ENCODE data around the gene PLEKHG5.

Gene PLEKHG5

DNA sequence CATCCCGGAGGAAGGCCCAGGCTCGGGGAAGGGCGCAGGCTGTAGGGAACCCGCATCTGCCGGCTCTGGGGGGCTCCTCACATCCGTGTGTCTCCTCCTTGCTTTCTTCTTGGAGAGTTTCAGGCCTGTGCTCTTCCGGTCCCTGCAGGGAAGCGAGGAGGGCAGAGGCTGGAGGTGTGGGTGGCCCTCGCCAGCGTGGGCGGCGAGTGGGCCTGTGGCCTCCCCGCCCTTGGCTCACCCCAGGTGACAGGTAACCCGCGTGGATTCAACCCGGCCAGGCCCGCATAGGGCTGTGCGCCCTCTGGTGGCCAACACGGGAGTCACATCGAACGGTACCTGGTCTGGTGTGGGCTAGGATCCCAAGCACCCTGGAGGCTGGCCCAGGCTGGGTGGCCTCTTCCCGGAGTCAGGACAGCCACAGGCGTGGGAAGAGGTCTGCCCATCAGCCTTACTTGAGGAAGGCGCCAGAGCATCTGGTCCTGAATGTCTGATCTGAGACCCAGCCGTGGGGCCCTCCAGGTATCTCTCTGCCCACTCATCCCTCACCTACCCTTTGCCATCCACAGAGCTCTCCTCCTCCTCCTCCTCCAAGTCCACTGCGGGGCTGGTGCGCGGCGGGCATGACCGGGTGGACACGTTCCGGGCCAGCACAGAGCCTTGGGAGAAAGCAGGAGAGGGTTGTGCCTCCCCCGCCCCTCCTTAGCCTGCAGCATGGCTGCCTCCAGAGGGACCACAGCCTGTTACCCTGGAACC lies 15.9 kb downstream of the PLEKHG5 start:
- DNase-seq = no peak

DNA sequence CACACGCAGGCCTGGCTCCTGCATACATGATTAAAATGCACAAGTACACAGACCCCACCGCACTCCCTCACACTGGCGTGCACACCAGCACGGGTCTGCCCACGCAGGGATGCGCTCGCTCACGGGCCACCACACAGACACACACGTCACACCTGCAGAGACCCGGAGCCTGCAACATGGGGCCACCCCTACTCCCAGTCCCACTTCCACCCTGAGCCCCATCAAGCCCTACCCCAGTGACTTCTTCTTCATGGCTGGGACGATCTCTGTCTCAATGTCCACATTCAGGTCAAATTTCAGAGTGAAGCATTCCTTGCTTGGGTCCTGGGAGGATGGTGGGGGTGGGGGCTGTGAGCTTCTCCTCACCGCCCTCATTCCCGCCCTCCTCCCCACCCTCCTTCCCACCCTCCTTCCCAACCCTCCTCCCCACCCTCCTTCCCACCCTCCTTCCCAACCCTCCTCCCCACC lies 16.6 kb downstream of the PLEKHG5 start:
- DNase-seq = no peak

DNA sequence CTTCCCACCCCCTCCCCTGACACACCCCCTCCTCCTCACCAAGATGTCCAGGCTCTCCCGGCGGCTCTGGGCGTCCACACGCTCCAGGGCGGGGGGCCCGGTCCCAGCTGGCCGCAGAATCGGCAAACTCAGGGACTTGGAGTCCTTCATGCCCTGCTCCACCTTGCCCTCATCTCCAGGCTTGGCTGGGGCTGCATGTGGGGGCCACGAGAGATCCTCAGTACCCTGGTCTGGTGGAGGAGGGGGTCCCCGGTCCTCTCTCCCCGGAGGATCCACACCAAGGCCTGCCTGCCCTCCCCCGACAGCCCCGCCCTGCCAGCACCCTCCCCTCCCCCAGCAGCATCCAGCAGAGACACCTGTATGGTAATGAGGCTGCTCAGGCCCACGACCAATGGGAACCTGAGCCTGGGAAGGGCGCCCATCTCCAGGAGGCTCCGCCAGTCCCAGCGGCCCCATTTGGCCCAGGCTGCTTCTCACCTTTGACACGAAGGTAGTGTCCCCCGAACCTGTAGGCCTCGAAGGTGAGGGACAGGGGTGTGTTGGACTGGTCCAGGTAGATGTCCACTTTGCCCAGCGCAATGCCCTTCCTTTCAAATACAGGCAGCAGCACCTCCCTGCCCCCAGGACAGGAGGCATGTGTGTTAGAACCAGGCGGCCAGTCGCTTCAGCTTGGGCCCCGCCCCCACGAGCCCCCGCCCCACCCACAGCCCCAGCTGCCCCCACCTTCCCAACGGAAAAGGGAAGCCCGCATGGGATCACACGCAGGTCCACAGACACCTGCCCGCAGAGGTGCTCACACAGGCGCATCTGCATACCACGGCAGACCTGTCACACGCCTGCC lies 17.3 kb downstream of the PLEKHG5 start:
- no peak for DNase-seq

DNA sequence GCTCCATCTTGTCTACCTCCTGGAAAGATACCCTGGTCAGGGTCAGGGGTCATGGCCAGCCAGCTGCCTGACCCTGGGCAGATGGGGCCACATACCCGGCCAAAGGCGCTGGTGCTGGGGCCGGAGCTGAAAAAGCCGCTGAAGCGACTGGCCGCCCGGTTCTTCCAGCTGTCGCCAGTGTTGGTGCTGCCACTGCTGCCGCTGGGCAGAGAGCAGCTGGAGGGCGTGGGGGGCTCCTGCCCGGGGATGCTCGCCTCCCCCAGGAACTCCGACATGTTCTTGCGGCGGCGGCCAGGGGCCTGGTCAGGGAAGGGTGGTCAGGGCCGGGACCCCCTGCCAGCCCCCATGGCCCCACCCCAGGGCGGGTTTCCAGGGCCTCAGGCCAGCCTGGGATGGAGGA lies 18.3 kb downstream of the PLEKHG5 start:
- DNase-seq = no peak

DNA sequence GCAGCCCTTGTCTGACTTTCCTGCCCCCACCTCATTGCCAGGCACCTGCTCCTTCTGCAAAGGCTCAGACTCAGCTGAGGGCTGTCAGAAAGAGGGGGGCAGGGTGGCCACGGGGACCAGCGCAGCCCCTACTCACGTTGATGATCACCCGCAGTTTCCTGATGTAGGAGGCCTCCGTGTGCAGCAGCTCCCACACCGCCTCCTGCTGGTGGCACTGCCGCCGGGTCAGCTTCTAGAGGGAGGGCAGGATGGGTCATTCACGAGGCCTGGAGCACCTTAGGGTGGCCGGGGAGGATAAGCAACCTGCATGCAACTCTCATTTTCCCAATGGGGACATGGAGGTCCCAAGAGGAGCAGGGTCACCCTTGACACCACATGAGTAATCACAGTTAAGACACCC lies 19.1 kb downstream of the PLEKHG5 start:
- no peak for DNase-seq

DNA sequence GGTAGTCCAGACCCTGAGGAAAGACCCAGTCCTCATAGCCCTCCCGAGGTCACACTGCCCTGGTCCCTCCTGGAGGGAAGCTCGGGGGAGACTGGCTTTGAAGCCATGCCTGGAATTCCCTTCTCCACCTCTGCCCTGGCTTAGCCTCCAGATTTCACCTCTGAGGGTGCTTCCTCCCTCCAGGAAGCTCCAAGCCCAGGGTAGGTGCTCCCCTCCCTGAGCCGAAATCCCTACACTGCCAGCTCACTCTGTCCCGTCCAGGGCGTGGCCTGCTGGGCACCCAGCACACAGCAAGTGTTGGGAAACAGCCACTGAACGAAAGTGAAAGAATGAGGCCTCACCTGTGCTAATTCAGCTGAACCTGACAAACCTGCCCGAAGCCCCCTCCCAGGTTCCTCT lies 19.5 kb downstream of the PLEKHG5 start:
- no peak for DNase-seq

DNA sequence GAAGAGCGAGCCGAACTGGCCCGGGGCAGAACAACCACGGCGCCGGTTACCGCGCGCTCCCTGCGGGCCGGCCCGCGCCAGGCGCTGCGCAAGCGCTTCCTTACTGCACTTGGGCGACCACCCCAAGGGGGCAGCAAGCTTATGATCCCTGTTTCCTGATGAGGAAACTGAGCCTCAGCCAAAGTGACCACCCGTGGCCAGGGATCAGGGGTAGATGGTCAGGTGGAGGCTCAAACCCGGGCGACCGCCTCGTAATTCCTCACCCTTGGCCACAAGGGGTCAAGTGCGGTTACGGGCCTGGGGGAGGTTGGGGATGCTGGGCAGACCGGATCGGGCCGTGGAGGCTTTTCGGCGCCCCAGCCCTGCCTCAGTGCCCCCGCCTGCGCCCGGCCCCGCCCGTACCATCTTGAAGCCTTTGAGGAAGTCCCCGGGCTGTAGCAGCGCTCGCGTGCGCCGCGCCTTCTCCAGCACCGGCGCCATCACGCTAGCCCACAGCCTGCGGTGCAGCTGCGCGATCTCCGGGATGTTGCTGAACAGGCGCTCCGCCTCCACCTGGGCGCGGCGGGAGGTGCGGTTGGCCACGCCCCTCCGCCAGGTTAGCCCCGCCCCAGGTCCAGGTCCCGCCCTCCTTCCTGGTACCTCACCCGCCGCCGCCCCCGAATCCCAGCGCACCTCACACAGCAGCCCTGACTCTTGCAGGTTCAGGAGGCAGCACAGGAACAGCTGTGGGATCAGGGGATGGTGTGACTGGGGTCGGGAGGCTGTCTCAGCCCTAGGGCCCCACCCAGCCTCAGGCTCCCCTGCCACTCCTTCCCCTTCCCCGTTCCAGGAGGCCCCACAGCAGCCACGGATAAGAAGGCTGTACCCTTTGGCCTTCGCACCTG lies 20.1 kb downstream of the PLEKHG5 start:
- DNase-seq = no peak

DNA sequence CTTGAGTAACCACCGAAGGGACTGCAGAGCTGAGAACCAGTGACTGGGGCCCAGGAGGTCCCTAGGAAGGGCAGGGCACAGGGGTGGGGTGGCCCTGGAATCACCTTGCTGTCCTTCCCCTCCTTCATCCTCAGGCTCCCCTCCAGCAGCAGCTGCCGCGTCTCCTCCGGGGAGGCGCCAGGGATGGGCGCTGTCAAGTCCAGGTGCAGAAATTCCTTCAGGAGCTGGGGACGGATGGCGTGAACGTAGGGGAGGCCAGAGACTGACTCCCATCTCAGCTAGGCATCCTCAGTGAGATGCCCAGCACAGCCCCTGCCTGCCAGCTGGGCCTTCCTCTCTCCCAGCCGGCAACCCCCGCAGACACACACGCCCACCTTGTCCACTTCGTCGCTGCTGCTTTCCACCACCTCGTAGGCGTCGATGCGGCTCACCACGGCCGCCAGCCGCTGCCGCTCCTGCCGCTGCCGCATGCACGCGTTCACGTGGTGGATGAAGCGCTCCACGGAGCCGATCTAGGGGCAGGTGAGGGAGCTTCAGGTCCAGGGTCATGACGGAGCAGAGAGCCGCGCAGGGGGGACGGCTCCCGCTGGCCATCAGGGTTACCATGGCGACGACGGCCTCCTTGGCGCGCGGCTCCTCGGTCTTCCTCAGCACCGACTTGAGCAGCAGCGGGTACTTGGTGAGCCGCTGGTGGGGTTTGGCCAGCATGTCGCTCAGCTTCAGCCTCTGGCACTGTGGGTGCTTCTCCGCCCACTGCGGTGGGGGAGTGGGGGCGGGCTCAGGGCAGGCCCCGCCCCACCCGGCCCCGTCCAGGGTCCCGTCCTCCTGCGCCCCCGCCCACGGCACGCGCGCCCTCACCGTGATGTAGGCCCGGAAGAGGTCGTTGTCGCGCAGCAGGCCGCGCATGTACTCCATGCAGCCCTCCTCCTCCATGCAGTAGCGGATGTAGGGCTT lies 21.1 kb downstream of the PLEKHG5 start:
- no peak for DNase-seq

DNA sequence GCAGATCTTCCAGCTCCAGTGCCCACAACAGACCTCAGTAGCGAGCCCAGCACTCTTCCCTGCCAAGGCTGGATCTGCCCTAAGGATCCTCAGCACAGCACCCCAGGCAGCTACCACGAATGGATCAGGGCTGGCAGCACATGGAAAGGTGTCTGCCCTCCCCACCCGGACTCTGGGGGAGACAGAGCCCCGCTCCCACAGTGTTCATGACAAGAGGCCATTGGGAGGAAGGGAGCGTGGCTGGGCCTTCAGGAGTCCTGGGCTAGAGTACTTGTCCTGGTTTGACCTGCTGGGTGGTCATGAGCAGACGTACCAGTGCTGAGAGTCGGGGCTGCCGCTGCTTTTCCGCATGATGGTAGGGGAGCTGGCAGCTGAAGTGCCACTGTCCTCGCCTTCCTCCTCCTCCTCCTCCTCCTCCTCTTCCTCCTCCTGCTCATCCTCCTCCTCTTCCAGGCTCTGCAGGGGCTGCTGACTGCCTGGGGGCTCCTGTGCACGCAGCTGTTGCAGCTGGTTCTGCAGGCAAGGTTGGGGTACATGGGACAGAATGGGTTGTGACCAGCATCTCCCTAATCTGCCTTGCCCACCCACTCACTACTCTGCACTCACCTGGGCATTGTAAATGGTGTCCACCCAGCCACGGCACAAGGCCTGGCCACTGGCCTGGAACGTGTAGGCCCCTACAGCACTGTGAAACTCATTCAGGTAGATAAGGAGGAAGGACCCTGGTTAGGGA lies 22.6 kb downstream of the PLEKHG5 start:
- no peak for DNase-seq

DNA sequence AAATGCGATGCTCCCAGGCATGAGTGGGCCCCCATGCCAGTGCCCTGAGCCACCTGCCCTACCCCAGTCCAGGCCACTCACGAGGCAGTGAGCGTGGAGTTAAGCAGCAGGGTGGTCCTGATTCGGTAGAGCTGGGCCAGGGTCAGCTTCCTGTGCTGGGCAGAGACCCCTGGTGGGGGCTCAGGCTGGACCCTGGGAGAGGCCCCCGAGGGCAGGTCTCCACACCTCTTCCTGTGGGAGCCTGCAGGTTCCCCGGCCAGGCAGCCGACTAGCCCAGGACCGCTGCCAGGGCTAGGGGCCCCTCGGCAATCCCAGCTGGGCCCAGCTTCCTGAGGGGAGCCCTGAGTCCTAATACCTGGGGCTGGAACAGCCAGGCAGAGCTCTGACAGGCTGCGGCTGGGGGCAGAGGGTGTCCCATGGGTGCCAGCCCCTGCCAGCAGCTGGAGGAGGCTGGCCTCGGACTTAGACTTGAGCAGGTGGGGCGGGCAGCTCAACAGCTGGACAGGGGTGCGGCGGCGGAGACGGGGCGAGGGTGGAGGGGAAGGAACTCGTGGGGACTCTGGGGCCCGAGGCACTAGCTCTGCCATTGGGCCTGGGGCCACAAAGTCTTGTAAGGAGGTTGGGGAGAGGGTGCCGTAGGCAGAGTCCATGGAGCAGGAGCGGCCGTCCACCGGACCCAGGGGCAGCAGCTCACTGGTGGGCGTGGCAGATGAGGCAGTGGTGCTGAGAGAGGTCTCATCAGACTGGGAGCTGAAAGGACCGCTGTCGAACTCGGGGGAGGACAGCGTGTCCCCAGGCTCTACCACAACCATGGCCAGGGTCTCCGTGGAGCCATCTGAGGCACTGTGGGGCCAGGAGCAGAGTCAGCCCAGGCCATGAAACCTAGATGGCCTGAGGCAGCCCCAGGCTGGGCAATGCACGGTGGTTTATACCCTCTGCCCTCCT lies 23.5 kb downstream of the PLEKHG5 start:
- no peak for DNase-seq

DNA sequence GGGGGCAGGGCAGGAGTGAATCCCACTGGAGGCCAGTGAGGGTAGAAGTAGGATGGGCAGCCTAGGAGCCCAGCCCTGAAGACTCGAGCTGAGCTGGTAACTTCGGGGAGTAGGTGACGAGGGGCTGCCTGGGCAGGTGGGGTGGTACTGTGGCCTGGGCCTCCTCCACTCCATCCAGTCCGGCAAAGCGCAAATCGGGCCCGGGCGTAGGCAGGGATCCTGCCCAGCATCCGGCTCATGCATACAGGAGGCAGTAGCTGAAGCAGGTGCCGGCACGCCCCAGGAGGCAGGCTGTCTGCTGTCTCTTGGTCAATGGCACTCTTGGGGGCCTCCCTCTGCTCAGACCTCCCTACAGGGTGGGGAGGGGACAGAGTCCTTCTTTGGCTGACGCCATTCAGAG lies 24.2 kb downstream of the PLEKHG5 start:
- no peak for DNase-seq

DNA sequence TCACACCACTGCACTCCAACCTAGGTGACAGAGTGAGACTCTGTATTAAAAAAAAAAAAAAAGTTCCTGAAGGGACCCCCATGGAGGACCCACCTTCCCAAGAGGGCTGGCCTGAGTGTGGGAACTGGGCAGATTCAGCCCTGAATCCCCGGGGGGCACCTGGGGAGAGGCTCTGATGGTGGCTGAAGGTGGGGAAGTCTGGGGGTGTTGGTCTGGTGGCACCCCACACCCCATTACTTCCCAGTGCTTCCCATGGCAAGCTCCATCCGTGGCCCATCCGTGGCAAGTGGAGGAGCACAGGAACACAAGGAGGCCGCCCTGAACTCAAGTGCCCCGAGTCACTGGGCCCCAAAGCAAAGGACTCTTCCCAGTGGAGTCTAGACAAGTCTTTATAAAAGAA lies 24.7 kb downstream of the PLEKHG5 start:
- DNase-seq = no peak

DNA sequence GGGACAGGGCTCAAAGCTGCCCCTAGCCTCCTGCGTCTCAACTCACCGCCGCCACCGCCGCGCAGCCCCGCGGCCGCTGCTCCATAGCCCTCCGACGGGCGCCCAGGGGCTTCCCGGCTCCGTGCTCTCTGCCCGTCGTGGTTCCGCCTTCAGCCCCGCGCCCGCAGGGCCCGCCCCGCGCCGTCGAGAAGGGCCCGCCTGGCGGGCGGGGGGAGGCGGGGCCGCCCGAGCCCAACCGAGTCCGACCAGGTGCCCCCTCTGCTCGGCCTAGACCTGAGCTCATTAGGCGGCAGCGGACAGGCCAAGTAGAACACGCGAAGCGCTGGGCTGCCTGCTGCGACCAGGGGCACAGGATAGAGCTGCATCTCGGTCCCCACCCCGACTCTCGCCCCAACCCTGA lies 25.4 kb downstream of the PLEKHG5 start, which contains the start of gene TNFRSF25:
TSS of gene TNFRSF25 (minus strand) at position 151 of the 400 bp plus-strand sequence. CDS start at position 85, 66 bp downstream.
- no peak for DNase-seq

DNA sequence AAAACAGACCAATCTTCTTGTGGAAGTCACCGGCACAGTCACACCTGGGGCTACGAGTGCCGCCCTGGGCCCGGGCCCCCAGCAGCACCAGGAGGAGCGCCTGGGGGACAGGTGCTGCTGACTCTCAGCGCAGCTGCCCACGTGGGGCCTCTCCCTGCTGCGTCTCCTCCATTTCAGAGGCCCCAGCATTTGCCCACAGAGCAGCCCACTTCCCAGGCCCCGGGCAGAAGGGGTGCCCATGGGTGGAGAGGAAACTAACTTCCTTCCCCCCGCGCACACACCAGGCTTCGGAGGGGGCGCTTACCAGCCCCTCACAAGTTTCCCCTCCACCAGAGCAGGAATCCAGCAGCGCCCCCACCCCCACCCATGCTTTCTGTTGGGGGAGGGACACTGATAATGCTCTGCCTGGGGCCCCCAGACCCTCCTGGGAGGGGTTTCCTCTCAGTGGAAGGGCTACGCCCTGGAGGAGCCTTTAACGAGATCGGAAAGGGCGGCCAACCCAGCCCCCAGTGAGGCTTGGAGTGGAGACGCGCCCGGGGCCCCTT lies 25.9 kb downstream of the PLEKHG5 start:
- no peak for DNase-seq

DNA sequence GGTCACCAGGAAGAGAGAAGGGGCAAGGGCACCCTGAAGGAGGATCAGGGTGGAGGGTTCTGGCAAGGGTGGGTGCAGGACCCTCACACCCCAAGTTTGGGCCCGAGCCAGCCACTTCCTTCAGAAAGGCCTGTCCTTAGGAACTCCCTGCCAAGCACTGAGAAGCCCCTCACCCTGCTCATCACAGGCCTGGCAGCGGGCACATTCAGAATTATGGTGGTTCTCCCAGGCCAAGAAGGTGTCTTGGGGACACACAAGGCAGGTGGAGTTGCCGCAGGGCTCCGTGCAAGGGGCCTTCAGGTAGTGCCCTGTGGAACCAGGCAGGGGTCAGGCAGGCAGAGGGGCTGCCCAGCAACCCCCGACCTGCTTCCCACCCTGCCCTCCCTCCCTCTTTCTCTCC lies 26.6 kb downstream of the PLEKHG5 start:
- DNase-seq = no peak

DNA sequence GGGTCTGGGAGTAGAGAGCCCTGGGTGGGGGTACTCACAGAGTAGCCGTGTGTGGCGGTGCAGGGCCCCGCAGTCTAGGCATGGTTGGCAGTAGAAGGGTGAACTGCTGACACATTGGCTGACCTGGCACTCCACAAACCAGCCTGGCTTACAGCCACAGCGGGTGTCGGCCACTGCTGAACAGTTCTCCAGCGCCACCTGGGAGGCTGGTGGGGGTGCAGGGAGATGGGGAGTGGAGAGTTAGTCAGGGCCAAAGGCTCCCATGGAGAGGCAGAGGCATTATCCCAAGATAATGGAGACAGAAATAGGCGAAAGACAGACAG lies 27.0 kb downstream of the PLEKHG5 start:
- DNase-seq = no peak

DNA sequence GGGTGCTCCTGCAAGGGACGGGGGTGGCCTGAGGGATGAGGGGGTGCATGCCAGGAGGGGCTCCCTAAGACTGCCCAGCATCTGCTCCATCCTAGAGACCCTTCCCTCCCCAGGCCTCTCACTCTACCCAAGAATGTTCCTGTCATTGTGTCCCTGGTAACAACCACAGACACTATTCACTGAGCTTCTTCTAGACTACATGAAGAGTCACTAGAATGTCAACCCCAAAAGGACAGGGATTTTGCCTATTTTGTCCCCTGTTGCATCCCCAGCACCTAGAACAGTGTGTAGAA lies 28.4 kb downstream of the PLEKHG5 start:
- DNase-seq = no peak

DNA sequence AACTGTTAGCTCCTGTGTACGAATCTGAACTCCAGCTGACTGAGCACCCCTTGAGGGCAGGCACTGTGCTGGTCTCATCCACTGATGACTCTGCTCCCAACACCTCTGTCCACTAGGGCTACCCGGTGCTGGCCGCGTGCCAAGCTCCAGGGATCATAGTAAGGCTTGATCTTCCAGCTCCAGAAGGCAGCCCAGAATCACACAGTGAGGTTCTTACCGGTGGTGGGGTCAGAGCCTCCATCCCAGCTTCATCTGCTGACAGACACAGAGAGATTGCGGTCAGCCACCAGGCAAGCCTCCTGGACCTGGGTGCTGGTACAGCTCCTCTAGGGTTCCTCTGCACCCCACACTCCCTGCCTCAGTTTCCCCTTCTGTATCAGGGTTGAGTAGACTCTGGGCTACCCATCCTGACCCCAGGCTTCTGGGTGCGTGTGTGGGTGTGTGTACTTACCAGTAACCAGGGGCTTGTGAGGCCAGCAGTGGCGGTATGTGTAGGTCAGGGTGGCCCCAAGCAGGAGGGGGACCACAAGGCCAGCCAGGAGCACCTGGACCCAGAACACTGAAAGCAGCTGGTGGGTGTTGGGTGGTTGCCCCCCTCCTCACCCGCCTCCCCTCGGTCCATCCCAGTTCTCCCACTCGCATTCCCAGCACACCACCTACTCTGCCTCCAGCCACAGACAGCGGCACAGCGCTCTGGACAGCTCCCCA lies 28.9 kb downstream of the PLEKHG5 start:
- no peak for DNase-seq
